Choroid plexus epithelial cell (primary cell): ENCODE measurements around the gene TRIM65.

Experiments
- DNase-seq: peaks from one replicate; pipeline ENCODE4 v3.0.0-alpha.2; 2010; ENCODE audit warnings: low read depth
- H3K4me3 ChIP-seq: 2 replicates; pipeline ENCODE4 v1.5.1; 2011; ENCODE audit warnings: low read depth, mild to moderate bottlenecking, control low read depth, low read length, moderate library complexity
- CTCF ChIP-seq: conservative IDR thresholded peaks from 2 replicates; pipeline ENCODE4 v1.5.1; 2011; ENCODE audit warnings: low read depth, mild to moderate bottlenecking, control low read depth, inconsistent platforms, low read length, moderate library complexity

Gene TRIM65

GRCh38 chr17:75895370-75896155, 1.2 kb downstream of the TRIM65 start:
- H3K4me3 ChIP-seq = peak overlapping the region; percentile 41
- DNase-seq = no peak
- TF ChIP-seq CTCF = peak; percentile 36

GRCh38 chr17:75894049-75894733, 2.6 kb downstream of the TRIM65 start:
- no peak overlapping the region for H3K4me3 ChIP-seq

GRCh38 chr17:75893305-75894048, 3.3 kb downstream of the TRIM65 start:
- no peak overlapping the region for H3K4me3 ChIP-seq
- no peak for TF ChIP-seq CTCF
- DNase-seq = no peak

More at GRCh38 chr17:75894049-75894733, 2.6 kb downstream of the TRIM65 start:
- TF ChIP-seq CTCF = no peak
- no peak for DNase-seq

- no peak overlapping the region for H3K4me3 ChIP-seq
- no peak for DNase-seq
- TF ChIP-seq CTCF = no peak
Measured at GRCh38 chr17:75892556-75893224, 4.1 kb downstream of the TRIM65 start.

GRCh38 chr17:75891605-75892555, 4.9 kb downstream of the TRIM65 start:
- no peak overlapping the region for H3K4me3 ChIP-seq
- DNase-seq = no peak
- TF ChIP-seq CTCF = no peak
